ENCODE data around the gene ST6GALNAC3.

Gene ST6GALNAC3

DNA sequence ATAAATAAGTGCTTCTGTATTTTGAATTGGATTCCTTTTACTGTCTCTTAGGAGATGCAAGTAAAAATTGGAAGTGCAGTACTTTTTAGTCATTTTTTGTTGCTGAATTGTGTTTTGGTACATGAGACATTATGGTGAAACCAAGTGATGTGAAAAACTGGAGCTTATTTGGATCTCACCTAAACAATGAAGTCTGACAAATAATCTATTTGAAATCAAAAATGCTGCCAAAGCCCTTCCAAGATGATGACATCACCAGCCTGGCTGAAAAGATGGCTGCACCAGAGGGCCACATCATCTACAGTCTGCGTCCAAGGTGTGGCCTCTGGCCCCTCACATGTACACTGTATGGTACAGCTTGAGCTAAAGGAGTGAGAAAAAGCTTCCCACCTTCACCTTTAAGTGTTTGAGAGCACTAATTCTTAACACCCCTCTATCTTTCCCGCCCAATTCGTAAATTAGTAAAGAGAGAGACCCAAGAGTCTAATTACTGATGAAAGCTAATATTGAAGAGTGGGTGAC, 600.2 kb downstream of the ST6GALNAC3 start:
- Histone ChIP-seq H3K9ac (ENCODE audit: low read length) (no peak overlapping the region), H3K4me3 (ENCODE audit: low read length) (no peak overlapping the region), H3K27ac (ENCODE audit: low read length) (no peak overlapping the region), H3K27me3 (ENCODE audit: control insufficient read depth, insufficient read depth, low read length) (no peaks in the 10 kb centered on the region), H3K9me3 (ENCODE audit: control insufficient read depth, low read depth, low read length) (no peaks in the 10 kb centered on the region), H3K36me3 (ENCODE audit: control insufficient read depth, low read depth, low read length) (no peaks in the 10 kb centered on the region), H3K4me1 (ENCODE audit: control insufficient read depth, low read depth, low read length) (no peaks in the 10 kb centered on the region)

DNA sequence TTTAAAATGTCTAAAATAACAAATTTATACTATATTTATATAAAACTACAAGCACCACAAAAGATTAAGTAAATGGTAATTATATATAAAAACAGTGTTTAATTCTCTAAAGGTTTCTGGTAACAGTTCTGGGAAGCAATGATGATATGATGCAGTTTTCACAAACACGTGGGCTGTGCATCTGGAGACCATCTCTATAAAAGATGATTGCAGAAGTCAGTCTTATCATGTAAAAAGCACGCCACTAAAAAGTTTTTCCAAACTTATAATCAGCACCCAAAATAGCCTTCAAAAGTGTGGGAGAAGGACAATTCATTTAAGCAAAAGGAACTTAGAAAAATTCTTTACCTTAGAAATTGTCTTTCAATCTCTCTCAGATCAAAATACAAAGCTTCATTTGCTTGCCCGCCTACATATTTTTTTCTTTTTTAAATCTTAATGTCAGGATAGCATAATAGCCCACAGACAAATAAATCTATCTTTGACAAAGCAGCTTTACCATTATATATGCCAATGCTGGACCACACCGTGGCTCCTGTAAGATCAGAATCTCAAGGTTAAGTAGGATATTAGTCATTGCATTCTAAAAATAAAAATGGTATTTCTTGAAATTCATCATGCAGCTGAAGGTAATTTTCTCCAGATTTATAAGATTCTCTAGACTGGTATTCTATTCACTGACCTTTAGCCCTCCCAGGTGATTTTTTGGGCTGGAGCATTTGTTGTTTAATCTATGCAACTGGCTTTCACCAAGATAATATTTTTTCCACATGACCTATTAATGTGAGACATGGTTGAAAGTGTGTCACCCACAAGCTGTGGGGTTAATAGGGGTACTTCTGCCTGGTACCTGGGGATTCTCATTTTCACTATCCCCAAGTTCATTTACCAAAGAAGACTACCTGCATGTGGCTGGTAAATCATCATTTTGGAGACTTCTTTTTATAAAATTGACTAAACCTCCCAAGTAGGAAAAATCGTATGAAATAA, 603.2 kb downstream of the ST6GALNAC3 start:
- Histone ChIP-seq H3K4me1 (ENCODE audit: control insufficient read depth, low read depth, low read length) (no peaks in the 10 kb centered on the region), H3K27me3 (ENCODE audit: control insufficient read depth, insufficient read depth, low read length) (no peaks in the 10 kb centered on the region), H3K9me3 (ENCODE audit: control insufficient read depth, low read depth, low read length) (no peaks in the 10 kb centered on the region), H3K4me3 (ENCODE audit: low read length) (no peak overlapping the region), H3K9ac (ENCODE audit: low read length) (no peak overlapping the region), H3K36me3 (ENCODE audit: control insufficient read depth, low read depth, low read length) (no peaks in the 10 kb centered on the region), H3K27ac (ENCODE audit: low read length) (no peak overlapping the region)

GRCh38 chr1:76679534-76680152, 605.1 kb downstream of the ST6GALNAC3 start:
- no peak overlapping the region for H3K4me3 ChIP-seq (ENCODE audit: low read length)
- no peak overlapping the region for H3K27ac ChIP-seq (ENCODE audit: low read length)
- H3K9ac ChIP-seq (ENCODE audit: low read length): no peak overlapping the region
- no peaks in the 10 kb centered on the region for H3K9me3 ChIP-seq (ENCODE audit: control insufficient read depth, low read depth, low read length)
- H3K4me1 ChIP-seq (ENCODE audit: control insufficient read depth, low read depth, low read length): no peaks in the 10 kb centered on the region
- no peaks in the 10 kb centered on the region for H3K27me3 ChIP-seq (ENCODE audit: control insufficient read depth, insufficient read depth, low read length)
- no peaks in the 10 kb centered on the region for H3K36me3 ChIP-seq (ENCODE audit: control insufficient read depth, low read depth, low read length)

DNA sequence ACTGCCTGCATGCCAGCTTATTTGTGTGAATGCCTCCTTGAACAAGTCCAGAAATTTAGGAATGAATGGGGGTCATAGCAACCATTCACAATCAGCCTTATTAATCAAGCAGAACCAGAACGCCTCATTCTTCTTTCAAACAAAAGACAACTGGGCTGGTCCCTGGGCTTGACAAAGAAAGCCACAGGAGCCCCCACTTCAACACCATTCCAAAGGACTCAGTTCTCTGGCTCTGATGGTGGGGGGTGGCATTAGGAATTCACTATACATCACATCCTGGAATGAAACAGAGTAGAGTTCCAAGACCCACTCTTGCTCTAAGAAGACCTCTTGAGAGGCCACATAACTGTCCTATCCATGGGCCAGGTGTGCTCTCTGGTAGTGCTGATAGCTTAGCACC, 606.1 kb downstream of the ST6GALNAC3 start:
- H3K27me3 ChIP-seq (ENCODE audit: control insufficient read depth, insufficient read depth, low read length): no peaks in the 10 kb centered on the region
- H3K9ac ChIP-seq (ENCODE audit: low read length): no peak overlapping the region
- no peaks in the 10 kb centered on the region for H3K9me3 ChIP-seq (ENCODE audit: control insufficient read depth, low read depth, low read length)
- no peaks in the 10 kb centered on the region for H3K4me1 ChIP-seq (ENCODE audit: control insufficient read depth, low read depth, low read length)
- no peak overlapping the region for H3K4me3 ChIP-seq (ENCODE audit: low read length)
- H3K27ac ChIP-seq (ENCODE audit: low read length): no peak overlapping the region
- no peaks in the 10 kb centered on the region for H3K36me3 ChIP-seq (ENCODE audit: control insufficient read depth, low read depth, low read length)

DNA sequence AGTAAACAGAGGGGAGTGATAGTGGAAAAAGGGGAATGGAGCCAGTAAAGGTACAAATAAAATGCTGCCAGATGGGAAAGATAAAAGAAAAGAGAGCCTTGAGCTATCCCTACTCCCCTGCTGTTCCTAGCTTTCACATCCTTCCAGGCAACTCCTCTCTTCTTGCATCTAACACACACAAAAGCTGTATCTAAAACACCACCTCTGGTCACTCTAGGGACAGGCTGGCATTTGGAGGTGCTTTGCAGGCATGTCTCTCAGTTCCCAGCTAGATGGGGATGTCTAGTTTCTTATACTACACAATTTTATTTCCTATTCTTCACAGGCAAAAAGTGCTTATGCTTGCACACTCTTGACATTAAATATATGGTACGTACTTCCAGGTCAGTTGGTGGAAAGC, 607.6 kb downstream of the ST6GALNAC3 start:
- no peak overlapping the region for H3K9ac ChIP-seq (ENCODE audit: low read length)
- no peaks in the 10 kb centered on the region for H3K4me1 ChIP-seq (ENCODE audit: control insufficient read depth, low read depth, low read length)
- no peaks in the 10 kb centered on the region for H3K36me3 ChIP-seq (ENCODE audit: control insufficient read depth, low read depth, low read length)
- H3K9me3 ChIP-seq (ENCODE audit: control insufficient read depth, low read depth, low read length): no peaks in the 10 kb centered on the region
- H3K27ac ChIP-seq (ENCODE audit: low read length): no peak overlapping the region
- H3K4me3 ChIP-seq (ENCODE audit: low read length): no peak overlapping the region
- H3K27me3 ChIP-seq (ENCODE audit: control insufficient read depth, insufficient read depth, low read length): no peaks in the 10 kb centered on the region

All from iPS-18a (cell line).